Natural killer cell treated with Interleukin-12 subunit alpha and Interleukin-12 subunit beta and Interleukin-15 and Interleukin-18, amount 100 ng/mL, for 72 hours (primary cell): Measurements from ENCODE around the gene RNPEPL1. TPM values are rescaled to one million over a fixed set of nuclear protein-coding genes. Genes with fewer than 3 reads are reported as not detected.

Experiments used
- ATAC-seq, 2 donors: fragments of 150-1000 bp; cut with Tn5 transposase in 1 of 2; sonication (Bioruptor Pico), chemical (Tn5 transposase) in 1 of 2; 2 replicates each; pipeline ENCODE4 v1.10.0; 2021
- DNase-seq: peaks from one replicate; pipeline ENCODE4 v3.0.0; 2022; ENCODE audit warnings: low spot score
- H3K27ac Mint-ChIP-seq, 2 donors: 1 replicate in 1 of 2; 2 replicates in 1 of 2; pipeline ENCODE4 v1.8.0; 2022; ENCODE audit warnings: mixed read lengths in 2 of 2, mild to moderate bottlenecking in 1 of 2, moderate library complexity in 1 of 2
- H3K27me3 Mint-ChIP-seq, 2 donors: 1 replicate in 1 of 2; 2 replicates in 1 of 2; pipeline ENCODE4 v1.8.0; 2022; ENCODE audit warnings: mixed read lengths in 2 of 2
- H3K36me3 Mint-ChIP-seq: one replicate; pipeline ENCODE4 v1.8.0; 2022; ENCODE audit warnings: mixed read lengths
- H3K4me1 Mint-ChIP-seq, 2 donors: 1 replicate in 1 of 2; 2 replicates in 1 of 2; pipeline ENCODE4 v1.8.0; 2022; ENCODE audit warnings: low read depth in 2 of 2, mixed read lengths in 2 of 2, mild to moderate bottlenecking in 1 of 2
- H3K4me3 Mint-ChIP-seq: one replicate; pipeline ENCODE4 v1.8.0; 2022; ENCODE audit warnings: mixed read lengths
- H3K9me3 Mint-ChIP-seq: 2 replicates; pipeline ENCODE4 v1.8.0; 2022; ENCODE audit warnings: mixed read lengths
- total RNA-seq, 2 donors: library from RNA; stranded (reverse); gene quantifications; one replicate each; pipeline ENCODE4 v1.2.3, GENCODE V29; 2022

Gene RNPEPL1
- total RNA-seq, 2 donors from 2014 or later = 60.9 to 67.6 TPM

DNA sequence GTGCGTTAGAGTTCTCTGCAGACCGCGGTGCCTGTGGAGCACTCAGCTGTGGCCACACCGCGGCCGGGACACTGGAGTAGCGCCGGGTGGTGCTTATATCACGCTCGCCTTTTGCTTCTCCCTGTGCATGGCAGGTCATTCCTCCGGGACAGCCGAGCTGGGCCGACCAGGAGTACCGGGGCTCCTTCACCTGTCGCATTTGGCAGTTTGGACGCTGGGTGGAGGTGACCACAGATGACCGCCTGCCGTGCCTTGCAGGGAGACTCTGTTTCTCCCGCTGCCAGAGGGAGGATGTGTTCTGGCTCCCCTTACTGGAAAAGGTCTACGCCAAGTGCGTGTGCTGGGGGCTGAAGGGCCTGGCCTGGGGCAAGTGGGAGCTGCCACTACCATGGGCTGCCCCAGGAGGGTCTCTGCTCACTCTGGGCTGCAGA, 22.4 kb downstream of the RNPEPL1 start:
- H3K27ac Mint-ChIP-seq = no peak overlapping the region
- no peaks in the 10 kb centered on the region for H3K36me3 Mint-ChIP-seq
- no peak for DNase-seq
- no peak overlapping the region for H3K4me3 Mint-ChIP-seq
- H3K9me3 Mint-ChIP-seq = no peaks in the 10 kb centered on the region
- H3K4me1 Mint-ChIP-seq = peaks cover 26 to 29% of the 10 kb centered on the region in 2 donors
- no peak for ATAC-seq
- no peaks in the 10 kb centered on the region for H3K27me3 Mint-ChIP-seq

DNA sequence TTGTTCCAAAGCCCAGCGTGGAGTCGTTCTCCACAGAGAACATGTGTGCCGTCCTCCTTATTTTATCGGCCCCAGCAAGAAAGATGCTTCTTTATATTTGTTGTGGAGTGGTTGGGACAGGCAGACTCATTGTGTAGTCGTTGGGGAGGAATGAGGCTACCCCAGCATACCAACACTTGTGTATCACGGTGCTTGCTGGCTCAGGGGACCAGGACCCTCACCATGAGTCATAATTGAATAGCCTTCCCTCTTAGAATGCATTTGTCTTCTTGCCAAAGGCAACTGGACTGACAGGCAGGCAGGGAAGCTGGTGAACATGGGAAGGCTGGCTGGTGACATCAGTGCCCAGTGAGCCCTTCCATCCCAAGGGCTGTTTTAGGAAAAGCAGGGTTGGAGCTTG, 22.9 kb downstream of the RNPEPL1 start:
- Mint-ChIP-seq H3K4me1 (peaks cover 22 to 24% of the 10 kb centered on the region in 2 donors), H3K4me3 (no peak overlapping the region), H3K36me3 (no peaks in the 10 kb centered on the region), H3K27me3 (no peaks in the 10 kb centered on the region), H3K9me3 (no peaks in the 10 kb centered on the region), H3K27ac (no peak overlapping the region)
- no peak for ATAC-seq
- DNase-seq = no peak

- Mint-ChIP-seq H3K36me3 (no peaks in the 10 kb centered on the region), H3K27ac (no peak overlapping the region), H3K9me3 (no peaks in the 10 kb centered on the region), H3K27me3 (no peaks in the 10 kb centered on the region), H3K4me1 (peaks cover 22 to 24% of the 10 kb centered on the region in 2 donors), H3K4me3 (no peak overlapping the region)
- ATAC-seq (no peak), DNase-seq (no peak)
Observed at GRCh38 chr2:240591784-240592183, 23.5 kb downstream of the RNPEPL1 start.

- no peaks in the 10 kb centered on the region for H3K27me3 Mint-ChIP-seq
- ATAC-seq (no peak), DNase-seq (no peak)
- H3K27ac Mint-ChIP-seq = no peak overlapping the region
- no peaks in the 10 kb centered on the region for H3K9me3 Mint-ChIP-seq
- H3K4me3 Mint-ChIP-seq = no peak overlapping the region
- H3K36me3 Mint-ChIP-seq = no peaks in the 10 kb centered on the region
- H3K4me1 Mint-ChIP-seq = peaks cover 11 to 16% of the 10 kb centered on the region in 2 donors
Observed at GRCh38 chr2:240593026-240593702, 24.9 kb downstream of the RNPEPL1 start.

DNA sequence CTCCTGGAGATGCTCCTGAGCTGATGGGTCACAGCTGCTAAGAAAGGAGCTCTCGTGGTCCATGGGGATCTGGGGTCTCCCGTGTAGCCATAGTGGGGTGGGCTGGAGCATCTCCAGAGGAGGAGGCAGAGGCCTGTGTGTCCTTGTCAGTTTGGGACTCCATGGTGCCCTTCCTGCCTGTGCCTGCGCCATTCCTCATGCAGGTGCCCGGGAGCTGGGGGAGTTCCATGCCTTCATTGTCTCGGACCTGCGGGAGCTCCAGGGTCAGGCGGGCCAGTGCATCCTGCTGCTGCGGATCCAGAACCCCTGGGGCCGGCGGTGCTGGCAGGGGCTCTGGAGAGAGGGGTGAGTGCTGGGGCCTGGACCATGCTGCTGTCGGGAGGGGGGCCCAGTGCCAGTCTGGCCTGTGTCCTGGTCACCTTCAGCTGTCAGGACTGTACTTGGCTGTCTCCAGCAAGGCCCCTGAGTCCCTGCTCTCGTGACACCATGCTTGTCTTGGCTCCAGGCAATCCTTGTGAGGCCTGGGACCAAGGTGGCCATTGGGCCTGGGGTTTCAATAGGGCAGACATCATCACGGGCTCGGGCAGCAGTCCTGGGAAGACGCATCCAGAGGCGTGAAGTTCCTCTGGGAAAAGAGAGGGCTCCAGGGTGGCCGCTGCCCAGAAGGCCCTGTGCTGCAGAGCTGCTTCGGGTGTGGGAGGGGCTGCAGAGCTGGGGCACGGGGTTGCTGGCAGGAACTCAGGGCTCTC, 25.6 kb downstream of the RNPEPL1 start:
- Mint-ChIP-seq H3K27me3 (no peaks in the 10 kb centered on the region), H3K36me3 (no peaks in the 10 kb centered on the region)

DNA sequence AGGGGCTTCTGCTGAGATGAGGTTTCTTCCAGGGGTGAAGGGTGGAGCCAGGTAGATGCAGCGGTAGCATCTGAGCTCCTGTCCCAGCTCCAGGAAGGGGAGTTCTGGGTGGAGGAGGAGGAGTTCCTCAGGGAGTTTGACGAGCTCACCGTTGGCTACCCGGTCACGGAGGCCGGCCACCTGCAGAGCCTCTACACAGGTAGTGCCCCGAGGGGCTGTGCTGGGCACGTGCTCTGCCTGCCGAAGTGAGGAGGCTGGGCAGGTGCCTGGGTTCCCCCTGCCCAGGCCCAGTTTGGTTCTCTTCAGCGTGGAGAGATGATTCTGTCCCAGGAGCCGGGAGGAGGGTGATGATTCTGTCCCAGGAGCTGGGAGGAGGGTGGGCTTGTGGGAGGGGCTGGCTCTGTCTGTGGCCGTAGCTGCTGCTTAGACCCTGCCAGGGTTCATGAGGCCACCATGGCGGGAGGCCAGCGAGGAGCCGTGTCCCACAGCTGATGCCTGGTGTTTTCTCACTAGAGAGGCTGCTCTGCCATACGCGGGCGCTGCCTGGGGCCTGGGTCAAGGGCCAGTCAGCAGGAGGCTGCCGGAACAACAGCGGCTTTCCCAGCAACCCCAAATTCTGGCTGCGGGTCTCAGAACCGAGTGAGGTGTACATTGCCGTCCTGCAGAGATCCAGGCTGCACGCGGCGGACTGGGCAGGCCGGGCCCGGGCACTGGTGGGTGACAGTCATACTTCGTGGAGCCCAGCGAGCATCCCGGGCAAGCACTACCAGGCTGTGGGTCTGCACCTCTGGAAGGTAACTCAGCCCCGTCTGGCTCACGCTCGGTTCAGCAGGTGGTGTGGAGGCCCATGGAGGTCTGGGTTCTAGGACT, 26.5 kb downstream of the RNPEPL1 start:
- no peak for ATAC-seq
- H3K27ac Mint-ChIP-seq = no peak overlapping the region
- no peak overlapping the region for H3K4me3 Mint-ChIP-seq
- H3K36me3 Mint-ChIP-seq = no peaks in the 10 kb centered on the region
- no peaks in the 10 kb centered on the region for H3K27me3 Mint-ChIP-seq
- no peaks in the 10 kb centered on the region for H3K9me3 Mint-ChIP-seq
- peaks cover 0 to 5% of the 10 kb centered on the region in 2 donors for H3K4me1 Mint-ChIP-seq
- no peak for DNase-seq

More for the DNA sequence above, 25.6 kb downstream of the RNPEPL1 start:
- H3K27ac Mint-ChIP-seq = no peak overlapping the region
- H3K4me3 Mint-ChIP-seq = no peak overlapping the region
- DNase-seq = no peak
- no peaks in the 10 kb centered on the region for H3K9me3 Mint-ChIP-seq
- no peak for ATAC-seq
- peaks cover 3 to 9% of the 10 kb centered on the region in 2 donors for H3K4me1 Mint-ChIP-seq

- Mint-ChIP-seq H3K27ac (no peak overlapping the region), H3K4me3 (no peak overlapping the region), H3K36me3 (no peaks in the 10 kb centered on the region), H3K4me1 (peaks cover 0 to 5% of the 10 kb centered on the region in 2 donors), H3K9me3 (no peaks in the 10 kb centered on the region), H3K27me3 (no peaks in the 10 kb centered on the region)
- peak in 1 of 2 donors; percentile 46 for ATAC-seq
- DNase-seq = no peak
Observed at GRCh38 chr2:240595381-240596079, 27.2 kb downstream of the RNPEPL1 start.

DNA sequence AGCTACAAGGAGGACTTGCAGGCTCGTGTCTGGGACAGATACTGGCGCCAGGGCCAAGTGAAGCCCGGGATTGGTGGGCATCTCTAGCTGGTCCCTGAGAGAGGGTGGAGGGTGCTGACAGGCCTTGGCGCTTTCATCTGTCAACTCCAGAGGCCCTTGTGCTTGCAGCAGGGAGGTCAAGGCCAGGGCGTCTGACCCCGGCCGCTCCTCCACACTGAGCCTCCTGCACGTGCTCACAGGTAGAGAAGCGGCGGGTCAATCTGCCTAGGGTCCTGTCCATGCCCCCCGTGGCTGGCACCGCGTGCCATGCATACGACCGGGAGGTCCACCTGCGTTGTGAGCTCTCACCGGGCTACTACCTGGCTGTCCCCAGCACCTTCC, 27.8 kb downstream of the RNPEPL1 start:
- DNase-seq (no peak), ATAC-seq (no peak)
- Mint-ChIP-seq H3K27me3 (no peaks in the 10 kb centered on the region), H3K9me3 (no peaks in the 10 kb centered on the region), H3K27ac (no peak overlapping the region), H3K4me1 (peaks cover 0 to 5% of the 10 kb centered on the region in 2 donors), H3K4me3 (no peak overlapping the region), H3K36me3 (no peaks in the 10 kb centered on the region)

DNA sequence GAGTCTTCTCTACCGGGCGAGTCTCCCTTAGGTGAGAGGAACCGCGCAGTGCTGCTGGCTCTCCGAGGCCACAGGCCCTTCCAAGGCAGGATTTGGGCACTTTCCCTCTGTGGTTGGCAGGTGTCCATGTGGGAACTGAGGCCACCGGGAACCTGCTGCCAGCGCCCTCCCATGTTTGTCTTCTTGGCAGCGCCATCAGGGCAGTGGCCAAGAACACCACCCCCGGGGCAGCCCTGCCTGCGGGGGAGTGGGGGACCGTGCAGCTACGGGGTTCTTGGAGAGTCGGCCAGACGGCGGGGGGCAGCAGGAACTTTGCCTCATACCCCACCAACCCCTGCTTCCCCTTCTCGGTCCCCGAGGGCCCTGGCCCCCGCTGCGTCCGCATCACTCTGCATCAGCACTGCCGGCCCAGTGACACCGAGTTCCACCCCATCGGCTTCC, 28.2 kb downstream of the RNPEPL1 start:
- H3K4me1 Mint-ChIP-seq = peaks cover 0 to under 1% of the 10 kb centered on the region in 2 donors
- H3K27me3 Mint-ChIP-seq = no peaks in the 10 kb centered on the region
- no peak overlapping the region for H3K4me3 Mint-ChIP-seq
- no peaks in the 10 kb centered on the region for H3K9me3 Mint-ChIP-seq
- ATAC-seq = no peak
- no peak overlapping the region for H3K27ac Mint-ChIP-seq
- H3K36me3 Mint-ChIP-seq = no peaks in the 10 kb centered on the region
- no peak for DNase-seq

GRCh38 chr2:240597054-240597418, 28.8 kb downstream of the RNPEPL1 start:
- no peaks in the 10 kb centered on the region for H3K27me3 Mint-ChIP-seq
- no peak overlapping the region for H3K4me3 Mint-ChIP-seq
- H3K27ac Mint-ChIP-seq = no peak overlapping the region
- no peaks in the 10 kb centered on the region for H3K36me3 Mint-ChIP-seq
- no peaks in the 10 kb centered on the region for H3K9me3 Mint-ChIP-seq
- no peak for DNase-seq
- H3K4me1 Mint-ChIP-seq = no peaks in the 10 kb centered on the region
- no peak for ATAC-seq

- Mint-ChIP-seq H3K36me3 (no peaks in the 10 kb centered on the region), H3K4me3 (no peak overlapping the region), H3K9me3 (no peaks in the 10 kb centered on the region), H3K27me3 (no peaks in the 10 kb centered on the region), H3K27ac (no peak overlapping the region), H3K4me1 (no peaks in the 10 kb centered on the region)
- DNase-seq (no peak), ATAC-seq (no peak)
Observed at GRCh38 chr2:240597419-240598181, 29.3 kb downstream of the RNPEPL1 start.

DNA sequence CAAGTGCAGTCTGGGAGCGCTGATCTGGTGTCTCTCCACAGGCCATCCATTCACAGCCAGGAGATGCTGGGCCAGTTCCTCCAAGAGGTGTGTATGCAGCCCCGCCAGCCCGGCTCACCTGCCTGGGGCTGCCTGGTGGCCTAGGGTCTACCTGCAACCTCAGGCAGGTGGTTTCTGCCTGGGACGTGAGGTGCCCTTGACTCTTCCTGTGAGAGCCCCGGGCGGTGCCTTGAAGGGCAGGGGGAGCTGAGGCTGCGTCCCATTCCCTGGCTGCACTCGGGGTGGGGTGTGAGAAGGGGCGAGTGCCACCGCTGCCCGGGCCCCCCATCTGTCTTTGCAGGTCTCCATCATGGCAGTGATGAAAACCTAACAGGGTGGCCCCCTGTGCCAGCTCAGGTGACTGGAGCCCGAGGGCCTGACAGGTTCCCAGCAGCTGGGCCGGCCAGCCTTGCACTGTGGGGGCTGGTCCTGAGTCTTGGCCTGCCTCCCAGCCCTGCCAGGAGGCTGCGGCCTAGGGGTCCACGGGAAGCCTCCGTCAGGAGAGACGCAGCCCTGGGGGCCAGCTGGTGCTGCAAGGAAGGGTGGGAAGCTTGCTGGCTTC, 30.1 kb downstream of the RNPEPL1 start:
- DNase-seq (no peak), ATAC-seq (no peak)
- H3K27ac Mint-ChIP-seq = no peak overlapping the region
- H3K9me3 Mint-ChIP-seq = no peaks in the 10 kb centered on the region
- H3K4me3 Mint-ChIP-seq = no peak overlapping the region
- no peaks in the 10 kb centered on the region for H3K27me3 Mint-ChIP-seq
- no peaks in the 10 kb centered on the region for H3K36me3 Mint-ChIP-seq
- H3K4me1 Mint-ChIP-seq = no peaks in the 10 kb centered on the region
